CD4-positive, CD25-positive, alpha-beta regulatory T cell (primary cell): Measurements from ENCODE around the gene COX6B1. TPM values are rescaled to one million over a fixed set of nuclear protein-coding genes. Genes with fewer than 3 reads are reported as not detected.
"Not testable (repeated sequence)": the region's sequence is repeated elsewhere in the genome, so short reads cannot be mapped to it uniquely, and the experiment has no call there.

Source experiments
- ATAC-seq, 2 donors: fragments of 150-1000 bp; cut with Tn5 transposase; one replicate each; pipeline ENCODE4 v1.10.0; 2021; ENCODE audit warnings: low read depth in 2 of 2, moderate number of reproducible peaks in 2 of 2, moderate library complexity in 1 of 2
- DNase-seq, 3 donors: peaks; one replicate each; pipeline versions ENCODE4 v3.0.0 to v3.0.0-alpha.2; 2012 to 2022; ENCODE audit warnings: mixed read lengths in 1 of 3
- H3K27ac ChIP-seq: one replicate; pipeline ENCODE4 v1.7.0; 2013; ENCODE audit warnings: mild to moderate bottlenecking, low read length; ENCODE audit not compliant: insufficient read depth, poor library complexity, severe bottlenecking
- H3K27me3 ChIP-seq: one replicate; pipeline ENCODE4 v1.7.0; 2013; ENCODE audit warnings: low read length; ENCODE audit not compliant: control insufficient read depth, insufficient read depth
- H3K36me3 ChIP-seq: one replicate; pipeline ENCODE4 v1.7.0; 2013; ENCODE audit warnings: mild to moderate bottlenecking, low read length, moderate library complexity; ENCODE audit not compliant: control insufficient read depth, insufficient read depth
- H3K4me1 ChIP-seq: 2 replicates; pipeline ENCODE4 v1.7.0; 2013; ENCODE audit warnings: mild to moderate bottlenecking, low read length; ENCODE audit not compliant: insufficient read depth, control insufficient read depth, poor library complexity, severe bottlenecking
- H3K4me3 ChIP-seq: one replicate; pipeline ENCODE4 v1.7.0; 2013; ENCODE audit warnings: low read depth, mild to moderate bottlenecking, low read length, moderate library complexity
- H3K9me3 ChIP-seq, 2 experiments: 1 replicate in 1 of 2; 2 replicates in 1 of 2; pipeline ENCODE4 v1.7.0; 2013; ENCODE audit warnings: low read length in 2 of 2, mild to moderate bottlenecking in 1 of 2, moderate library complexity in 1 of 2; ENCODE audit not compliant: control insufficient read depth in 2 of 2
- H3K27ac Mint-ChIP-seq, 3 donors: one replicate each; pipeline ENCODE4 v1.8.0; 2020 to 2022; ENCODE audit warnings: mild to moderate bottlenecking in 3 of 3, mixed read lengths in 3 of 3, moderate library complexity in 2 of 3
- H3K27me3 Mint-ChIP-seq: one replicate; pipeline ENCODE4 v1.8.0; 2022; ENCODE audit warnings: mild to moderate bottlenecking, mixed read lengths
- H3K36me3 Mint-ChIP-seq: one replicate; pipeline ENCODE4 v1.8.0; 2020; ENCODE audit warnings: mixed read lengths
- H3K4me1 Mint-ChIP-seq, 4 donors: one replicate each; pipeline ENCODE4 v1.8.0; 2020 to 2022; ENCODE audit warnings: mixed read lengths in 4 of 4, mild to moderate bottlenecking in 1 of 4
- H3K4me3 Mint-ChIP-seq, 4 donors: one replicate each; pipeline ENCODE4 v1.8.0; 2020 to 2022; ENCODE audit warnings: mild to moderate bottlenecking in 4 of 4, mixed read lengths in 4 of 4, moderate library complexity in 3 of 4
- H3K9me3 Mint-ChIP-seq, 7 donors: one replicate each; pipeline ENCODE4 v1.8.0; 2020 to 2022; ENCODE audit warnings: mixed read lengths in 7 of 7, mild to moderate bottlenecking in 3 of 7, moderate library complexity in 2 of 7
- polyA plus RNA-seq, 4 donors: library from polyadenylated mRNA; unstranded; fragments of 300-500 nt; fragmentation: Illumina TruSeq; gene quantifications; one replicate each; pipeline ENCODE4 v1.2.3, GENCODE V29; 2021
- total RNA-seq: library from RNA; stranded (reverse); gene quantifications from one replicate; pipeline ENCODE4 v1.2.3, GENCODE V29; 2022

COX6B1 gene
- total and polyA plus RNA-seq, 5 donors from 2014 or later: 249 to 919 (median 910) TPM

- H3K9me3 ChIP-seq: no peaks in the 10 kb centered on the region
- no peak overlapping the region for H3K27ac ChIP-seq
- no peaks in the 10 kb centered on the region for H3K27me3 ChIP-seq
- no peak overlapping the region for H3K27ac Mint-ChIP-seq
- H3K4me3 ChIP-seq: no peak overlapping the region
- H3K9me3 Mint-ChIP-seq: no peaks in the 10 kb centered on the region
- H3K4me1 ChIP-seq: no peaks in the 10 kb centered on the region
- H3K27me3 Mint-ChIP-seq: no peaks in the 10 kb centered on the region
- no peak overlapping the region for H3K4me3 Mint-ChIP-seq
- H3K4me1 Mint-ChIP-seq: no peaks in the 10 kb centered on the region
- no peak for DNase-seq
- no peaks in the 10 kb centered on the region for H3K36me3 Mint-ChIP-seq
- no peaks in the 10 kb centered on the region for H3K36me3 ChIP-seq
- ATAC-seq: no peak
These were observed 41.7 kb downstream of the COX6B1 start for GRCh38 chr19:35689836-35690235.

- H3K9me3 ChIP-seq, H3K4me1 ChIP-seq, H3K9me3 Mint-ChIP-seq, ATAC-seq, H3K27me3 Mint-ChIP-seq, H3K4me3 ChIP-seq, H3K36me3 ChIP-seq, H3K27ac ChIP-seq, DNase-seq, H3K27ac Mint-ChIP-seq, H3K36me3 Mint-ChIP-seq, H3K27me3 ChIP-seq, H3K4me3 Mint-ChIP-seq, H3K4me1 Mint-ChIP-seq: not testable (repeated sequence)
These were observed 43.0 kb downstream of the COX6B1 start for GRCh38 chr19:35691106-35691505.

GRCh38 chr19:35692010-35692409 lies 43.9 kb downstream of the COX6B1 start:
- H3K4me1 ChIP-seq: no peaks in the 10 kb centered on the region
- H3K4me1 Mint-ChIP-seq: no peaks in the 10 kb centered on the region
- no peaks in the 10 kb centered on the region for H3K27me3 Mint-ChIP-seq
- DNase-seq: no peak
- H3K27ac ChIP-seq: no peak overlapping the region
- H3K36me3 Mint-ChIP-seq: no peaks in the 10 kb centered on the region
- ATAC-seq: no peak
- H3K27me3 ChIP-seq: no peaks in the 10 kb centered on the region
- no peaks in the 10 kb centered on the region for H3K9me3 ChIP-seq
- H3K4me3 ChIP-seq: no peak overlapping the region
- no peaks in the 10 kb centered on the region for H3K36me3 ChIP-seq
- no peak overlapping the region for H3K4me3 Mint-ChIP-seq
- no peaks in the 10 kb centered on the region for H3K9me3 Mint-ChIP-seq
- H3K27ac Mint-ChIP-seq: no peak overlapping the region

- DNase-seq (no peak), ATAC-seq (no peak)
These were observed 45.3 kb downstream of the COX6B1 start for GRCh38 chr19:35693422-35693821.

GRCh38 chr19:35693835-35694599 lies 45.9 kb downstream of the COX6B1 start:
- peak; percentile 100 for ATAC-seq
- H3K27ac Mint-ChIP-seq: peak overlapping the region in 2 of 3 donors; percentile 15 to 45
- H3K4me3 Mint-ChIP-seq: no peak overlapping the region

More at GRCh38 chr19:35693422-35693821, 45.3 kb downstream of the COX6B1 start:
- Histone ChIP-seq H3K36me3 (no peaks in the 10 kb centered on the region), H3K4me3 (no peak overlapping the region), H3K4me1 (no peaks in the 10 kb centered on the region), H3K27me3 (no peaks in the 10 kb centered on the region), H3K27ac (no peak overlapping the region), H3K9me3 (no peaks in the 10 kb centered on the region)
- Mint-ChIP-seq H3K4me1 (no peaks in the 10 kb centered on the region), H3K27ac (peak overlapping the region in 1 of 3 donors; percentile 15), H3K36me3 (no peaks in the 10 kb centered on the region), H3K9me3 (no peaks in the 10 kb centered on the region), H3K4me3 (no peak overlapping the region), H3K27me3 (no peaks in the 10 kb centered on the region)

GRCh38 chr19:35695895-35696422 lies 47.8 kb downstream of the COX6B1 start:
- H3K27me3 ChIP-seq: no peaks in the 10 kb centered on the region
- H3K36me3 ChIP-seq: no peaks in the 10 kb centered on the region
- no peak overlapping the region for H3K4me3 ChIP-seq
- H3K9me3 Mint-ChIP-seq: no peaks in the 10 kb centered on the region
- H3K4me1 ChIP-seq: no peaks in the 10 kb centered on the region
- H3K27ac ChIP-seq: no peak overlapping the region
- no peaks in the 10 kb centered on the region for H3K36me3 Mint-ChIP-seq
- H3K27ac Mint-ChIP-seq: peak overlapping the region in 1 of 3 donors; percentile 9
- H3K4me1 Mint-ChIP-seq: peaks cover 0 to 2% (median 0%) of the 10 kb centered on the region in 4 donors
- no peaks in the 10 kb centered on the region for H3K9me3 ChIP-seq
- H3K27me3 Mint-ChIP-seq: no peaks in the 10 kb centered on the region
- H3K4me3 Mint-ChIP-seq: no peak overlapping the region
- DNase-seq (no peak), ATAC-seq (no peak)

More at GRCh38 chr19:35693835-35694599, 45.9 kb downstream of the COX6B1 start:
- H3K36me3 Mint-ChIP-seq: no peaks in the 10 kb centered on the region
- peak; percentile 83 to 92 (median 90) for DNase-seq
- no peaks in the 10 kb centered on the region for H3K9me3 Mint-ChIP-seq
- Histone ChIP-seq H3K27me3 (no peaks in the 10 kb centered on the region), H3K9me3 (no peaks in the 10 kb centered on the region), H3K36me3 (no peaks in the 10 kb centered on the region), H3K27ac (peak overlapping the region; percentile 55), H3K4me1 (no peaks in the 10 kb centered on the region), H3K4me3 (no peak overlapping the region)
- no peaks in the 10 kb centered on the region for H3K4me1 Mint-ChIP-seq
- H3K27me3 Mint-ChIP-seq: no peaks in the 10 kb centered on the region

GRCh38 chr19:35696835-35697234 lies 48.7 kb downstream of the COX6B1 start:
- Mint-ChIP-seq H3K4me3 (peak overlapping the region in 1 of 4 donors; percentile 29), H3K4me1 (peaks cover 0 to 2% (median 0%) of the 10 kb centered on the region in 4 donors), H3K36me3 (no peaks in the 10 kb centered on the region), H3K27me3 (no peaks in the 10 kb centered on the region), H3K27ac (no peak overlapping the region), H3K9me3 (no peaks in the 10 kb centered on the region)
- ATAC-seq (no peak), DNase-seq (peak in 1 of 3 donors; percentile 54)
- Histone ChIP-seq H3K27ac (no peak overlapping the region), H3K36me3 (no peaks in the 10 kb centered on the region), H3K4me1 (peaks cover 1% of the 10 kb centered on the region), H3K4me3 (no peak overlapping the region), H3K9me3 (no peaks in the 10 kb centered on the region), H3K27me3 (no peaks in the 10 kb centered on the region)
